Panc1 (cell line): Measurements from ENCODE around the gene HBEGF.

Experiments
- CTCF ChIP-seq: fragments of 450-650 bp; IDR thresholded peaks from 2 replicates; pipeline ENCODE4 v1.5.1; 2017; ENCODE audit warnings: mild to moderate bottlenecking
- POLR2AphosphoS5 ChIP-seq: IDR thresholded peaks from 2 replicates; pipeline ENCODE4 v1.6.1; 2012; ENCODE audit warnings: mild to moderate bottlenecking, low read depth, low read length, moderate library complexity
- TCF7L2 ChIP-seq: IDR thresholded peaks from 2 replicates; pipeline ENCODE4 v1.6.1; 2011; ENCODE audit warnings: mild to moderate bottlenecking, low read depth, low read length, inconsistent platforms

GRCh38 chr5:140319833-140320232 is 26.6 kb downstream of the HBEGF start:
- no peak for TF ChIP-seq CTCF
- TF ChIP-seq POLR2AphosphoS5, result no peak
- TF ChIP-seq TCF7L2, result no peak
